HepG2 (cell line): ENCODE measurements around the gene TBC1D10B. TPM values are rescaled to one million over a fixed set of nuclear protein-coding genes. Genes with fewer than 3 reads are reported as not detected.

Source experiments
- CHD2 ChIP-seq: IDR thresholded peaks from 2 replicates; pipeline ENCODE4 v1.6.1; 2011; ENCODE audit warnings: low read depth, low read length, improper control_type of control experiment
- FOSL2 ChIP-seq: sonication (generic); formaldehyde crosslinking; IDR thresholded peaks from 2 replicates; pipeline ENCODE4 v1.4.0; 2020; ENCODE audit warnings: missing genetic modification reagents
- IRF2 ChIP-seq: IDR thresholded peaks from 2 replicates; pipeline ENCODE4 v1.6.1; 2018; ENCODE audit warnings: missing genetic modification reagents, missing compliant biosample characterization
- JUN ChIP-seq: sonication (generic); formaldehyde crosslinking; IDR thresholded peaks from 2 replicates; pipeline ENCODE4 v1.4.0; 2020; ENCODE audit warnings: mild to moderate bottlenecking, missing genetic modification reagents
- KDM3A ChIP-seq: IDR thresholded peaks from 2 replicates; pipeline ENCODE4 v1.6.1; 2018; ENCODE audit warnings: low read depth, missing compliant biosample characterization
- KDM6A ChIP-seq: IDR thresholded peaks from 2 replicates; pipeline ENCODE4 v1.6.1; 2016; ENCODE audit warnings: low read depth
- MED8 ChIP-seq: sonication (generic); formaldehyde crosslinking; IDR thresholded peaks from 2 replicates; pipeline ENCODE4 v1.8.1; 2023; ENCODE audit warnings: mild to moderate bottlenecking, missing genetic modification reagents; ENCODE audit not compliant: insufficient replicate concordance
- PHF8 ChIP-seq: sonication (generic); formaldehyde crosslinking; IDR thresholded peaks from 2 replicates; pipeline ENCODE4 v1.5.0; 2020; ENCODE audit warnings: missing genetic modification reagents
- POGK ChIP-seq: sonication (generic); formaldehyde crosslinking; conservative IDR thresholded peaks from 2 replicates; pipeline ENCODE4 v1.8.0; 2022; ENCODE audit warnings: mild to moderate bottlenecking, moderate library complexity, missing genetic modification reagents
- RFX1 ChIP-seq: fragments of 450-650 bp; IDR thresholded peaks from 2 replicates; pipeline ENCODE4 v1.6.1; 2017
- SRSF1 ChIP-seq: fragments of 200-400 bp; formaldehyde crosslinking; optimal IDR thresholded peaks from 2 replicates; pipeline ENCODE3; 2017; ENCODE audit warnings: mild to moderate bottlenecking, low read depth, low read length, moderate library complexity
- TFAP4 ChIP-seq: sonication (generic); IDR thresholded peaks from 2 replicates; pipeline ENCODE4 v1.6.1; 2016; ENCODE audit warnings: low read depth, borderline replicate concordance
- TRAFD1 ChIP-seq: sonication (generic); formaldehyde crosslinking; IDR thresholded peaks from 2 replicates; pipeline ENCODE4 v1.5.1; 2020; ENCODE audit warnings: missing genetic modification reagents, mild to moderate bottlenecking, borderline replicate concordance
- UBTF ChIP-seq: sonication (generic); formaldehyde crosslinking; IDR thresholded peaks from 2 replicates; pipeline ENCODE4 v1.4.0; 2020; ENCODE audit warnings: mild to moderate bottlenecking, missing genetic modification reagents
- ZNF124 ChIP-seq: sonication (generic); formaldehyde crosslinking; IDR thresholded peaks from 2 replicates; pipeline ENCODE4 v1.4.0; 2020; ENCODE audit warnings: missing genetic modification reagents
- ZNF160 ChIP-seq: sonication (generic); formaldehyde crosslinking; IDR thresholded peaks from 2 replicates; pipeline ENCODE4 v1.8.0; 2022; ENCODE audit warnings: mild to moderate bottlenecking, inconsistent platforms, missing genetic modification reagents
- ZNF260 ChIP-seq: sonication (generic); formaldehyde crosslinking; IDR thresholded peaks from 2 replicates; pipeline ENCODE4 v1.4.0; 2020; ENCODE audit warnings: missing genetic modification reagents, low read depth, mild to moderate bottlenecking, borderline replicate concordance
- ZNF30 ChIP-seq: sonication (generic); formaldehyde crosslinking; IDR thresholded peaks from 2 replicates; pipeline ENCODE4 v1.5.0; 2020; ENCODE audit warnings: mild to moderate bottlenecking, missing genetic modification reagents
- ZNF460 ChIP-seq: sonication (generic); formaldehyde crosslinking; IDR thresholded peaks from 2 replicates; pipeline ENCODE4 v1.5.1; 2020; ENCODE audit warnings: missing genetic modification reagents, mild to moderate bottlenecking, borderline replicate concordance
- ZNF563 ChIP-seq: sonication (generic); formaldehyde crosslinking; IDR thresholded peaks from 2 replicates; pipeline ENCODE4 v1.8.0; 2022; ENCODE audit warnings: mild to moderate bottlenecking, moderate library complexity, missing genetic modification reagents
- ZNF577 ChIP-seq: sonication (generic); formaldehyde crosslinking; IDR thresholded peaks from 2 replicates; pipeline ENCODE4 v1.4.0; 2020; ENCODE audit warnings: mild to moderate bottlenecking, low read depth, missing genetic modification reagents, borderline replicate concordance
- ZNF713 ChIP-seq: sonication (generic); formaldehyde crosslinking; IDR thresholded peaks from 2 replicates; pipeline ENCODE4 v1.4.0; 2020; ENCODE audit warnings: mild to moderate bottlenecking, missing genetic modification reagents
- ZNF720 ChIP-seq: sonication (generic); formaldehyde crosslinking; IDR thresholded peaks from 2 replicates; pipeline ENCODE4 v1.4.0; 2020; ENCODE audit warnings: missing genetic modification reagents
- polyA plus RNA-seq, 8 experiments: library from polyadenylated mRNA; depleted of rRNA in 3 of 8; stranded (reverse) in 7 of 8; unstranded in 1 of 8; fragments of >200 nt; fragmentation: Illumina TruSeq in 4 of 8; extraction: Trizol in 4 of 8; gene quantifications; 2 replicates each; pipeline versions ENCODE4 v1.2.1 to v1.2.3, GENCODE V29; 2011 to 2016; ENCODE audit warnings: low read depth in 4 of 8, missing spikeins in 1 of 8, mixed read lengths in 1 of 8; ENCODE audit not compliant: insufficient read depth in 1 of 8
- total RNA-seq, 5 experiments: library from RNA; depleted of rRNA; stranded (reverse); fragments of >200 nt; fragmentation: Illumina TruSeq; extraction: Trizol; gene quantifications; 2 replicates each; pipeline ENCODE4 v1.2.3, GENCODE V29; 2016; ENCODE audit warnings: low read depth in 1 of 5
- TF ChIP-seq, protein P1 (sequence below): sonication (generic); formaldehyde crosslinking; IDR thresholded peaks from 2 replicates; pipeline ENCODE4 v1.4.0; 2020; ENCODE audit warnings: mild to moderate bottlenecking, missing genetic modification reagents

TBC1D10B gene
- total and polyA plus RNA-seq, 2 of the 13 experiments (the other 11 are each of a cell fraction or from before 2014, with no cell fraction given), result 15.7 to 24.8 TPM

DNA sequence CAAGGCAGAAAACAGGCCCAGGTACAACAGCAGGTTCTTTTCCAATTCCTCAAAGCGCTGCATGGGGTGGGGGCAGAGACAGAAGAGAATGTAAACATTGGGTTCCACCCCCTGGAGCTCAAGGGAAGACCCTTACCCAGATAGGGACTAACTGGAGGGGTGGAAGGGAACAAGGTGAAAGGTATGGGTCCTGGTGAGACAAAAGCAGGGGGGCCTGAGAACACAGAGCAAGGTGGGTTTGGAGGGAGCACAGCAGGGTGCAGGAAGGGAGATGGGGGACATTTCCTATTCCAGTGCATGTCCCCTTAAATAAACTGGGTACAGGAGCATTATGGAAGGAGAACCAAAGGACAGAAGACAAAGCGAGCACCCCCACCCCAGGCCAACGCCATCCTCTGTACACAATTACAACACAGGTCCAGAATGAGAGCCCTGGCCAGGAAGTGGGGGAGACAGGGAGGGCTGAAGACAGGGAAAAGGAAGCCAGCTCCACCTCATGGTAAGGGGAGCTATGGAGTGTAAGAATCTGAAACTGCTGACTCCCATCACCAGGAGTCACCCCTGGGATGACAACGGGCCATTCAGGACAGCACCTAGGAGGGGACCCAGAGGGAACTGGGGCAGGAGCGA, 13.1 kb downstream of the TBC1D10B start (continued):
- TF ChIP-seq TRAFD1 (CRISPR knock-in tag) (no peak), FOSL2 (CRISPR knock-in tag) (no peak), ZNF460 (CRISPR knock-in tag) (no peak), UBTF (CRISPR knock-in tag) (no peak), ZNF160 (CRISPR knock-in tag) (no peak), ZNF563 (CRISPR knock-in tag) (no peak), CHD2 (no peak), RFX1 (no peak), MED8 (CRISPR knock-in tag) (no peak), ZNF577 (CRISPR knock-in tag) (no peak), JUN (no peak), TFAP4 (no peak), SRSF1 (no peak), PHF8 (no peak), KDM6A (CRISPR knock-in tag) (no peak), ZNF124 (CRISPR knock-in tag) (no peak), IRF2 (CRISPR knock-in tag) (no peak), KDM3A (CRISPR knock-in tag) (no peak), POGK (CRISPR knock-in tag) (no peak), ZNF260 (CRISPR knock-in tag) (no peak), ZNF30 (CRISPR knock-in tag) (no peak), ZNF713 (CRISPR knock-in tag) (no peak), ZNF720 (CRISPR knock-in tag) (no peak)
- TF ChIP-seq, protein P1, sequence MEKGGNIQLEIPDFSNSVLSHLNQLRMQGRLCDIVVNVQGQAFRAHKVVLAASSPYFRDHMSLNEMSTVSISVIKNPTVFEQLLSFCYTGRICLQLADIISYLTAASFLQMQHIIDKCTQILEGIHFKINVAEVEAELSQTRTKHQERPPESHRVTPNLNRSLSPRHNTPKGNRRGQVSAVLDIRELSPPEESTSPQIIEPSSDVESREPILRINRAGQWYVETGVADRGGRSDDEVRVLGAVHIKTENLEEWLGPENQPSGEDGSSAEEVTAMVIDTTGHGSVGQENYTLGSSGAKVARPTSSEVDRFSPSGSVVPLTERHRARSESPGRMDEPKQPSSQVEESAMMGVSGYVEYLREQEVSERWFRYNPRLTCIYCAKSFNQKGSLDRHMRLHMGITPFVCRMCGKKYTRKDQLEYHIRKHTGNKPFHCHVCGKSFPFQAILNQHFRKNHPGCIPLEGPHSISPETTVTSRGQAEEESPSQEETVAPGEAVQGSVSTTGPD (CRISPR knock-in tag), result no peak
